Keratinocyte (primary cell): ENCODE data around the gene SNRNP25.

ENCODE experiments used
- CTCF ChIP-seq, 3 experiments: IDR thresholded peaks in 1 of 3; conservative IDR thresholded peaks in 1 of 3; optimal IDR thresholded peaks in 1 of 3; 2 replicates in 2 of 3; 3 replicates in 1 of 3; pipeline versions ENCODE3 to v1.5.1; 2011; ENCODE audit warnings: low read length in 3 of 3, mild to moderate bottlenecking in 3 of 3, moderate library complexity in 2 of 3, control low read depth in 1 of 3, inconsistent platforms in 1 of 3; ENCODE audit not compliant: insufficient read depth in 2 of 3; ENCODE audit errors: extremely low read depth in 1 of 3
- EZH2 ChIP-seq: IDR thresholded peaks from one replicate; pipeline ENCODE4 v1.6.1; 2012; ENCODE audit warnings: inconsistent platforms, mild to moderate bottlenecking, low read length, moderate library complexity

DNA sequence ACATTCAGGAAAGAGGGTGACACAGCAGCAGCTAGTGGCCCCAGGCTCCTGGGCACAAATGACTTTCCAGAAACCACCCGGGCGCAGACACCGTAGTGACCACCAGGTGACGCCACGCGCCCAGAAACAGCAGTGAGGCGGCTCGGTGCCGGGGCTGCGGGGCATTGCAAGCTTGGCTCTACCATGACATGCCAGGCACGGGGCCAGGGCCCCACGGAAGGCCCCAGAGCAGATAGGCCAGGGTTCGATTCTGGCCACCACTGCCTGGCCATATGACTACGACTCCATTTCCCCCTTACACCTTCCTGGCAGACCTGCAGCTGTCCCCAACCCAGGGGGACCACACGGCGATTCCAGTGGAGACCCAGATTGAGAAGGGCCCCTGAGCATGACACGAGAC, 12.1 kb downstream of the SNRNP25 start:
- peak; percentile 89 to 99 (median 95) for TF ChIP-seq CTCF (optimal IDR thresholded peaks at IDR 0.05 in 1 of 3, IDR thresholded peaks at IDR 0.05 in 1 of 3, conservative IDR thresholded peaks at IDR 0.05 in 1 of 3; ENCODE audit: extremely low read depth in 1 of 3, insufficient read depth in 2 of 3, low read length in 3 of 3)
- TF ChIP-seq EZH2: no peak
